HEK293 (cell line): Measurements from ENCODE around the gene HSDL2.

Source experiments
- CTCF ChIP-seq: fragments of 450-650 bp; formaldehyde crosslinking; IDR thresholded peaks from 2 replicates; pipeline ENCODE4 v1.5.1; 2016; ENCODE audit warnings: missing biosample characterization, missing genetic modification characterization
- HOXA7 ChIP-seq: sonication (generic); formaldehyde crosslinking; IDR thresholded peaks from 2 replicates; pipeline ENCODE4 v1.8.1; 2022; ENCODE audit warnings: missing genetic modification reagents, borderline replicate concordance
- SP2 ChIP-seq: fragments of 450-650 bp; formaldehyde crosslinking; IDR thresholded peaks from 2 replicates; pipeline ENCODE4 v1.5.1; 2016; ENCODE audit warnings: missing biosample characterization, missing genetic modification characterization
- TSHZ1 ChIP-seq: fragments of 450-650 bp; formaldehyde crosslinking; IDR thresholded peaks from 2 replicates; pipeline ENCODE4 v1.5.1; 2016; ENCODE audit warnings: missing biosample characterization, missing genetic modification characterization, borderline replicate concordance
- ZNF23 ChIP-seq: fragments of 450-650 bp; formaldehyde crosslinking; IDR thresholded peaks from 2 replicates; pipeline ENCODE4 v1.5.1; 2016; ENCODE audit warnings: missing biosample characterization, missing genetic modification characterization, borderline replicate concordance
- ZNF302 ChIP-seq: fragments of 450-650 bp; formaldehyde crosslinking; IDR thresholded peaks from 2 replicates; pipeline ENCODE4 v1.5.1; 2016; ENCODE audit warnings: missing biosample characterization, missing genetic modification characterization, low read depth
- ZSCAN16 ChIP-seq: fragments of 450-650 bp; formaldehyde crosslinking; IDR thresholded peaks from 2 replicates; pipeline ENCODE4 v1.5.1; 2016; ENCODE audit warnings: missing biosample characterization, missing genetic modification characterization

- TF ChIP-seq CTCF (tag by site-specific recombination), result peak; percentile 30; the same call in 1 of the 2 replicates
- TF ChIP-seq ZSCAN16 (tag by site-specific recombination), result no peak
- no peak for TF ChIP-seq ZNF23 (tag by site-specific recombination)
- TF ChIP-seq TSHZ1 (tag by site-specific recombination), result no peak
- TF ChIP-seq SP2, result no peak
- no peak for TF ChIP-seq HOXA7 (CRISPR knock-in tag)
- no peak for TF ChIP-seq ZNF302
These were observed 47.3 kb upstream of the HSDL2 start for GRCh38 chr9:112332674-112332976.
